SK-N-SH treated with all-trans-retinoic acid at 6 μM for 48 hours (cell line): ENCODE data around the gene FGG.

Experiments used
- ATAC-seq: fragments of 200-7000 bp; cut with Tn5 transposase; 3 replicates; pipeline ENCODE4 v1.9.1; 2020; ENCODE audit warnings: mild to moderate bottlenecking, moderate library complexity
- ARNTL ChIP-seq: fragments of 450-650 bp; formaldehyde crosslinking; IDR thresholded peaks from 2 replicates; pipeline ENCODE4 v1.5.0; 2020; ENCODE audit warnings: low read depth, mild to moderate bottlenecking, moderate library complexity, borderline replicate concordance
- BACH2 ChIP-seq: fragments of 250-450 bp; sonication (Bioruptor Pico); IDR thresholded peaks from 2 replicates; pipeline ENCODE4 v1.9.0; 2021; ENCODE audit warnings: mild to moderate bottlenecking, borderline replicate concordance
- CSDC2 ChIP-seq: fragments of 250-450 bp; sonication (Bioruptor Pico); IDR thresholded peaks from 2 replicates; pipeline ENCODE4 v1.5.0; 2020; ENCODE audit warnings: mild to moderate bottlenecking, moderate library complexity
- ESRRG ChIP-seq: fragments of 250-450 bp; sonication (Bioruptor Pico); IDR thresholded peaks from 2 replicates; pipeline ENCODE4 v1.6.1; 2021; ENCODE audit warnings: mild to moderate bottlenecking
- GLIS3 ChIP-seq: fragments of 250-450 bp; sonication (Bioruptor Pico); IDR thresholded peaks from 2 replicates; pipeline ENCODE4 v1.5.0; 2020; ENCODE audit warnings: mild to moderate bottlenecking, moderate library complexity
- ISL1 ChIP-seq: fragments of 250-450 bp; sonication (Bioruptor Pico); IDR thresholded peaks from 2 replicates; pipeline ENCODE4 v2.1.2; 2022; ENCODE audit warnings: mild to moderate bottlenecking, moderate library complexity
- OSR1 ChIP-seq: fragments of 250-450 bp; sonication (Bioruptor Pico); IDR thresholded peaks from 2 replicates; pipeline ENCODE4 v1.8.0; 2022; ENCODE audit warnings: moderate library complexity, mild to moderate bottlenecking, inconsistent platforms
- PPARA ChIP-seq: fragments of 250-450 bp; sonication (Bioruptor Pico); IDR thresholded peaks from 2 replicates; pipeline ENCODE4 v1.5.0; 2020; ENCODE audit warnings: mild to moderate bottlenecking, borderline replicate concordance
- RARB ChIP-seq: fragments of 250-450 bp; sonication (Bioruptor Pico); IDR thresholded peaks from 2 replicates; pipeline ENCODE4 v1.8.0; 2021; ENCODE audit warnings: mild to moderate bottlenecking, moderate library complexity
- SNAI2 ChIP-seq: fragments of 250-450 bp; sonication (Bioruptor Pico); IDR thresholded peaks from 2 replicates; pipeline ENCODE4 v1.5.0; 2020; ENCODE audit warnings: mild to moderate bottlenecking, moderate library complexity
- TCF4 ChIP-seq: fragments of 250-450 bp; sonication (Bioruptor Pico); IDR thresholded peaks from 2 replicates; pipeline ENCODE4 v1.8.0; 2021; ENCODE audit warnings: mild to moderate bottlenecking, moderate library complexity, borderline replicate concordance
- TOX ChIP-seq: fragments of 250-450 bp; sonication (Bioruptor Pico); IDR thresholded peaks from 2 replicates; pipeline ENCODE4 v1.8.0; 2021; ENCODE audit warnings: mild to moderate bottlenecking, moderate library complexity, borderline replicate concordance
- ZC3H10 ChIP-seq: fragments of 250-450 bp; sonication (Bioruptor Pico); IDR thresholded peaks from 2 replicates; pipeline ENCODE4 v1.5.1; 2021; ENCODE audit warnings: mild to moderate bottlenecking, moderate library complexity
- ZFP3 ChIP-seq: fragments of 250-450 bp; sonication (Bioruptor Pico); IDR thresholded peaks from 2 replicates; pipeline ENCODE4 v1.5.0; 2020; ENCODE audit warnings: mild to moderate bottlenecking, moderate library complexity
- ZFP30 ChIP-seq: fragments of 450-650 bp; formaldehyde crosslinking; IDR thresholded peaks from 2 replicates; pipeline ENCODE4 v1.5.0; 2022; ENCODE audit warnings: mild to moderate bottlenecking, moderate library complexity
- ZNF565 ChIP-seq: fragments of 450-650 bp; formaldehyde crosslinking; conservative IDR thresholded peaks from 2 replicates; pipeline ENCODE4 v1.5.0; 2020; ENCODE audit warnings: low read depth, mild to moderate bottlenecking, moderate library complexity
- ZNF70 ChIP-seq: fragments of 450-650 bp; formaldehyde crosslinking; IDR thresholded peaks from 2 replicates; pipeline ENCODE4 v1.5.0; 2020; ENCODE audit warnings: mild to moderate bottlenecking, moderate library complexity
- ZNF8 ChIP-seq: fragments of 450-650 bp; formaldehyde crosslinking; IDR thresholded peaks from 2 replicates; pipeline ENCODE4 v1.5.0; 2020; ENCODE audit warnings: mild to moderate bottlenecking, moderate library complexity
- TF ChIP-seq, protein P1 (sequence below): fragments of 250-450 bp; sonication (Bioruptor Pico); IDR thresholded peaks from 2 replicates; pipeline ENCODE4 v1.5.0; 2020; ENCODE audit warnings: mild to moderate bottlenecking, moderate library complexity
- TF ChIP-seq, protein P2 (sequence below): fragments of 250-450 bp; sonication (Bioruptor Pico); IDR thresholded peaks from 2 replicates; pipeline ENCODE4 v1.5.1; 2021; ENCODE audit warnings: mild to moderate bottlenecking, moderate library complexity
- TF ChIP-seq, protein P3 (sequence below): fragments of 250-450 bp; sonication (Bioruptor Pico); IDR thresholded peaks from 2 replicates; pipeline ENCODE4 v1.5.1; 2020; ENCODE audit warnings: low read depth, mild to moderate bottlenecking, moderate library complexity
- TF ChIP-seq, protein P4 (sequence below): fragments of 250-450 bp; sonication (Bioruptor Pico); IDR thresholded peaks from 2 replicates; pipeline ENCODE4 v1.8.0; 2021; ENCODE audit warnings: low read depth, mild to moderate bottlenecking, moderate library complexity, borderline replicate concordance

The FGG gene

DNA sequence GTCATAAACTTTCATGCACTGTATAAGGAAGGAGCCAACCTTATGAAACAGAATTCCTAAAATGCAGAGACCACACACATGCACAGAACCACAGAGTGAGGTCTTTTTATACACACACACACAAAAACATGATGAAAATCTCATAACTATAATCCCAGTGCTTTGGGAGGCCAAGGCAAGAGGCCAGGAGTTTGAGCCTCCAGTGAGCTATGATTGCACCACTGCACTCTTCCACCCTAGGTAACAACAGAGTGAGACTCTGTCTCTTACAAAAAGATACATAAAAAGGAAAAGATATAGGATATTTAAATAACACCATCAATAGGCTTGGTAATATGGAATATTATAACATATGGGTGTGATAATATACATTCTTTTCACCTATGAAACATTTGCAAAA lies 32.5 kb downstream of the FGG start (continued):
- TF ChIP-seq, protein P1, sequence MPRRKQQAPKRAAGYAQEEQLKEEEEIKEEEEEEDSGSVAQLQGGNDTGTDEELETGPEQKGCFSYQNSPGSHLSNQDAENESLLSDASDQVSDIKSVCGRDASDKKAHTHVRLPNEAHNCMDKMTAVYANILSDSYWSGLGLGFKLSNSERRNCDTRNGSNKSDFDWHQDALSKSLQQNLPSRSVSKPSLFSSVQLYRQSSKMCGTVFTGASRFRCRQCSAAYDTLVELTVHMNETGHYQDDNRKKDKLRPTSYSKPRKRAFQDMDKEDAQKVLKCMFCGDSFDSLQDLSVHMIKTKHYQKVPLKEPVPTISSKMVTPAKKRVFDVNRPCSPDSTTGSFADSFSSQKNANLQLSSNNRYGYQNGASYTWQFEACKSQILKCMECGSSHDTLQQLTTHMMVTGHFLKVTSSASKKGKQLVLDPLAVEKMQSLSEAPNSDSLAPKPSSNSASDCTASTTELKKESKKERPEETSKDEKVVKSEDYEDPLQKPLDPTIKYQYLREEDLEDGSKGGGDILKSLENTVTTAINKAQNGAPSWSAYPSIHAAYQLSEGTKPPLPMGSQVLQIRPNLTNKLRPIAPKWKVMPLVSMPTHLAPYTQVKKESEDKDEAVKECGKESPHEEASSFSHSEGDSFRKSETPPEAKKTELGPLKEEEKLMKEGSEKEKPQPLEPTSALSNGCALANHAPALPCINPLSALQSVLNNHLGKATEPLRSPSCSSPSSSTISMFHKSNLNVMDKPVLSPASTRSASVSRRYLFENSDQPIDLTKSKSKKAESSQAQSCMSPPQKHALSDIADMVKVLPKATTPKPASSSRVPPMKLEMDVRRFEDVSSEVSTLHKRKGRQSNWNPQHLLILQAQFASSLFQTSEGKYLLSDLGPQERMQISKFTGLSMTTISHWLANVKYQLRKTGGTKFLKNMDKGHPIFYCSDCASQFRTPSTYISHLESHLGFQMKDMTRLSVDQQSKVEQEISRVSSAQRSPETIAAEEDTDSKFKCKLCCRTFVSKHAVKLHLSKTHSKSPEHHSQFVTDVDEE = no peak
- TF ChIP-seq, all 23 proteins: peak for 0

DNA sequence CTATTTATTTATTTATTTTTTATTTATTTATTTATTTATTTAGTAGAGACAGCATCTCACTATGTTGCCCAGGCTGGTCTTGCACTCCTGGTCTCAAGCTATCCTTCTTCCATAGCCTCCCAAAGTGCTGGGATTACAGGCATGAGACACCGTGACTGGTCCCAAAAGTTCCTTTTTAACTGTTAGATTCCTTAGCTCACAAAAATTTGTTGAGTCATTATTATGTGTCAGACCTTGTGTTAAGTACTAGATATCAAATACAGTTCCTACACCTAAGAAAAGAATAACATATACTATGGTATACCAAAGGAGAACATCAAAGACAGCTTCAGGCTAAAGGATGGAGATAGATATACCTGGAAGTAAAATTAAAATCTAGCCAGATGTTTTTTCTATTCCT lies 33.5 kb downstream of the FGG start:
- no peak for TF ChIP-seq SNAI2 (CRISPR knock-in tag)
- no peak for TF ChIP-seq TOX
- TF ChIP-seq CSDC2 (CRISPR knock-in tag) = no peak
- TF ChIP-seq ESRRG = no peak
- TF ChIP-seq, protein P2, sequence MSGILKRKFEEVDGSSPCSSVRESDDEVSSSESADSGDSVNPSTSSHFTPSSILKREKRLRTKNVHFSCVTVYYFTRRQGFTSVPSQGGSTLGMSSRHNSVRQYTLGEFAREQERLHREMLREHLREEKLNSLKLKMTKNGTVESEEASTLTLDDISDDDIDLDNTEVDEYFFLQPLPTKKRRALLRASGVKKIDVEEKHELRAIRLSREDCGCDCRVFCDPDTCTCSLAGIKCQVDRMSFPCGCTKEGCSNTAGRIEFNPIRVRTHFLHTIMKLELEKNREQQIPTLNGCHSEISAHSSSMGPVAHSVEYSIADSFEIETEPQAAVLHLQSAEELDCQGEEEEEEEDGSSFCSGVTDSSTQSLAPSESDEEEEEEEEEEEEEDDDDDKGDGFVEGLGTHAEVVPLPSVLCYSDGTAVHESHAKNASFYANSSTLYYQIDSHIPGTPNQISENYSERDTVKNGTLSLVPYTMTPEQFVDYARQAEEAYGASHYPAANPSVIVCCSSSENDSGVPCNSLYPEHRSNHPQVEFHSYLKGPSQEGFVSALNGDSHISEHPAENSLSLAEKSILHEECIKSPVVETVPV = no peak
- no peak for TF ChIP-seq ISL1 (CRISPR knock-in tag)
- TF ChIP-seq PPARA (CRISPR knock-in tag) = no peak
- TF ChIP-seq ZNF565 = no peak
- no peak for TF ChIP-seq GLIS3
- TF ChIP-seq ZNF8 (CRISPR knock-in tag) = no peak
- no peak for TF ChIP-seq ZFP3
- TF ChIP-seq, protein P3, sequence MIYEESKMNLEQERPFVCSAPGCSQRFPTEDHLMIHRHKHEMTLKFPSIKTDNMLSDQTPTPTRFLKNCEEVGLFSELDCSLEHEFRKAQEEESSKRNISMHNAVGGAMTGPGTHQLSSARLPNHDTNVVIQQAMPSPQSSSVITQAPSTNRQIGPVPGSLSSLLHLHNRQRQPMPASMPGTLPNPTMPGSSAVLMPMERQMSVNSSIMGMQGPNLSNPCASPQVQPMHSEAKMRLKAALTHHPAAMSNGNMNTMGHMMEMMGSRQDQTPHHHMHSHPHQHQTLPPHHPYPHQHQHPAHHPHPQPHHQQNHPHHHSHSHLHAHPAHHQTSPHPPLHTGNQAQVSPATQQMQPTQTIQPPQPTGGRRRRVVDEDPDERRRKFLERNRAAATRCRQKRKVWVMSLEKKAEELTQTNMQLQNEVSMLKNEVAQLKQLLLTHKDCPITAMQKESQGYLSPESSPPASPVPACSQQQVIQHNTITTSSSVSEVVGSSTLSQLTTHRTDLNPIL (CRISPR knock-in tag) = no peak
- TF ChIP-seq ZC3H10 (CRISPR knock-in tag) = no peak
- TF ChIP-seq ZNF70 (CRISPR knock-in tag) = no peak
- TF ChIP-seq, protein P1 = no peak

DNA sequence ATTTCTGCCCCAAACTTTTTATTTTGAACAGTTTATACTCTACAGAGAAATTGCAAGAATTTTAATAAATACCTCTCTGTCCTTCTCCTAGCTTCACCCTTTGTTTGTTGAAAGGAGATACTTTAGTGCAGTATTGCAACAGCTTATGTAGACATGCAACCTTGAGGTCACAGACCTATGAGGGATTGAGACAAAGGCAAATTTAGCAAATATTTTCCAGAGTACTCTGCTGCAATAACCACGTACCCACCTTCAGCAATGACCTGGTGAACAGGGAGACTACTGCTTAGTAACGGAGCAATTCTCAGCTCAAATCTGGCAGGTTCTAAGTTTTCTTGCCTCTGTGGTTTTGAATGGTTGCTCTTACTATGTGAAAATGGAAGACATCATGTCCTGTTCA lies 35.1 kb downstream of the FGG start:
- TF ChIP-seq ZFP30 (CRISPR knock-in tag) = no peak
- TF ChIP-seq SNAI2 (CRISPR knock-in tag) = no peak
- no peak for TF ChIP-seq TOX
- TF ChIP-seq CSDC2 (CRISPR knock-in tag) = no peak
- no peak for ATAC-seq

More for the DNA sequence above, 33.5 kb downstream of the FGG start:
- no peak for ATAC-seq

DNA sequence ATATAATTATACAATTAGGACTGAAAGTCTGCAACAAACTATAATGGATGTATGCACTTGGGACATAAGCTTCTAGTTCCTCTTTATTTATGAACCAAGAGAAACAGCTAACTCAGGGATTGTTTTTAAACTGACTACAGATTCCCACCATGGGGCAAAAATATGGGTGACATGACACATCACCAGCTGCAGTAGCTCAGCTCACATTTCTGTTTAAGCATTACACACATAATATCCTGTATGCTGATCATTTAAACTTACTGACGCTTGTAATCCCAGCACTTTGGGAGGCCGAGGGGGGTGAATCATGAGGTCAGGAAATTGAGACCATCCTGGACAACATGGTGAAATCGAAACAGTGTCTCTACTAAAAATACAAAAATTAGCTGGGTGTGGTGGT lies 38.1 kb downstream of the FGG start:
- no peak for ATAC-seq
- TF ChIP-seq TOX (no peak), GLIS3 (no peak), ISL1 (CRISPR knock-in tag) (no peak), ARNTL (CRISPR knock-in tag) (no peak), BACH2 (CRISPR knock-in tag) (no peak), RARB (no peak), TCF4 (CRISPR knock-in tag) (no peak), ESRRG (no peak), OSR1 (CRISPR knock-in tag) (no peak), ZFP30 (CRISPR knock-in tag) (no peak), CSDC2 (CRISPR knock-in tag) (no peak), ZFP3 (no peak), ZNF70 (CRISPR knock-in tag) (no peak)
- TF ChIP-seq, protein P1 = no peak
- TF ChIP-seq, protein P4, sequence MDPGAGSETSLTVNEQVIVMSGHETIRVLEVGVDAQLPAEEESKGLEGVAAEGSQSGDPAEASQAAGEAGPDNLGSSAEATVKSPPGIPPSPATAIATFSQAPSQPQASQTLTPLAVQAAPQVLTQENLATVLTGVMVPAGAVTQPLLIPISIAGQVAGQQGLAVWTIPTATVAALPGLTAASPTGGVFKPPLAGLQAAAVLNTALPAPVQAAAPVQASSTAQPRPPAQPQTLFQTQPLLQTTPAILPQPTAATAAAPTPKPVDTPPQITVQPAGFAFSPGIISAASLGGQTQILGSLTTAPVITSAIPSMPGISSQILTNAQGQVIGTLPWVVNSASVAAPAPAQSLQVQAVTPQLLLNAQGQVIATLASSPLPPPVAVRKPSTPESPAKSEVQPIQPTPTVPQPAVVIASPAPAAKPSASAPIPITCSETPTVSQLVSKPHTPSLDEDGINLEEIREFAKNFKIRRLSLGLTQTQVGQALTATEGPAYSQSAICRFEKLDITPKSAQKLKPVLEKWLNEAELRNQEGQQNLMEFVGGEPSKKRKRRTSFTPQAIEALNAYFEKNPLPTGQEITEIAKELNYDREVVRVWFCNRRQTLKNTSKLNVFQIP (CRISPR knock-in tag) = no peak
- TF ChIP-seq, protein P2 = no peak
- TF ChIP-seq, all 23 proteins: peak for 0
